HG03097 (cell line): Measurements from ENCODE around the gene PFN3.

ENCODE experiments used
- ATAC-seq: cut with Tn5 transposase; IDR thresholded peaks from one replicate; pipeline ENCODE4 v1.9.1; 2021; ENCODE audit not compliant: unreplicated experiment, low FRiP score

Gene PFN3

GRCh38 chr5:177399997-177400868, at the start of gene PFN3:
Gene PFN3 (minus strand): TSS chr5:177400661. CDS start chr5:177400576, 85 bp downstream.
- no peak for ATAC-seq

- no peak for ATAC-seq
Measured at GRCh38 chr5:177449140-177450061, 48.9 kb upstream of the PFN3 start.

- no peak for ATAC-seq
Measured at GRCh38 chr5:177448244-177448950, 47.9 kb upstream of the PFN3 start.

- ATAC-seq = no peak
Measured at GRCh38 chr5:177447611-177448243, 47.3 kb upstream of the PFN3 start.

GRCh38 chr5:177447066-177447610, 46.7 kb upstream of the PFN3 start:
- ATAC-seq = peak; percentile 23

GRCh38 chr5:177446200-177447065, 46.0 kb upstream of the PFN3 start, which contains the start of gene PRR7:
Gene PRR7 (plus strand): TSS chr5:177446814. CDS start chr5:177455068, 8,254 bp downstream.
- peak; percentile 40 for ATAC-seq

- ATAC-seq = no peak
Measured at GRCh38 chr5:177445917-177446199, 45.4 kb upstream of the PFN3 start.

GRCh38 chr5:177445052-177445916, 44.8 kb upstream of the PFN3 start:
- ATAC-seq = no peak

- no peak for ATAC-seq
Measured at GRCh38 chr5:177444106-177445051, 43.9 kb upstream of the PFN3 start.

GRCh38 chr5:177443144-177443983, 42.9 kb upstream of the PFN3 start:
- no peak for ATAC-seq

GRCh38 chr5:177442066-177442826, 41.8 kb upstream of the PFN3 start:
- ATAC-seq = no peak

GRCh38 chr5:177440990-177441780, 40.7 kb upstream of the PFN3 start:
- ATAC-seq = no peak

- ATAC-seq = no peak
Measured at GRCh38 chr5:177440211-177440989, 39.9 kb upstream of the PFN3 start.

- no peak for ATAC-seq
Measured at GRCh38 chr5:177439518-177440053, 39.1 kb upstream of the PFN3 start.
